Neural crest cell (in vitro differentiated cells): Measurements from ENCODE around the gene DCC. TPM values are rescaled to one million over a fixed set of nuclear protein-coding genes. Genes with fewer than 3 reads are reported as not detected.
A peak's percentile ranks its signal among the peaks of the same experiment; 100 is the strongest.

Experiments used
- DNase-seq: peaks from one replicate; pipeline ENCODE4 v3.0.0; 2021; ENCODE audit warnings: low read depth, mixed read lengths, low spot score
- H3K27ac Mint-ChIP-seq: one replicate; pipeline ENCODE4 v1.8.0; 2021; ENCODE audit warnings: mild to moderate bottlenecking, mixed read lengths; ENCODE audit not compliant: unreplicated experiment
- H3K27me3 Mint-ChIP-seq: 2 replicates; pipeline ENCODE4 v1.8.0; 2021; ENCODE audit warnings: low read depth, mild to moderate bottlenecking, mixed read lengths
- H3K36me3 Mint-ChIP-seq: 2 replicates; pipeline ENCODE4 v1.8.0; 2021; ENCODE audit warnings: low read depth, mild to moderate bottlenecking, mixed read lengths
- H3K4me1 Mint-ChIP-seq: 2 replicates; pipeline ENCODE4 v1.8.0; 2021; ENCODE audit warnings: mixed read lengths
- H3K4me3 Mint-ChIP-seq: one replicate; pipeline ENCODE4 v1.8.0; 2021; ENCODE audit warnings: mild to moderate bottlenecking, mixed read lengths
- H3K9me3 Mint-ChIP-seq: 2 replicates; pipeline ENCODE4 v1.8.0; 2021; ENCODE audit warnings: mixed read lengths
- total RNA-seq: library from RNA; stranded (reverse); gene quantifications from 2 replicates; pipeline ENCODE4 v1.2.1, GENCODE V29; 2021
- TF ChIP-seq, protein P1 (sequence below): fragments of 200-600 bp; sonication (generic); conservative IDR thresholded peaks from 2 replicates; pipeline ENCODE4 v1.5.0; 2021; ENCODE audit warnings: antibody characterized with exemption, mild to moderate bottlenecking

DCC gene
- total RNA-seq, 1 donor from 2014 or later: 10.1 TPM

DNA sequence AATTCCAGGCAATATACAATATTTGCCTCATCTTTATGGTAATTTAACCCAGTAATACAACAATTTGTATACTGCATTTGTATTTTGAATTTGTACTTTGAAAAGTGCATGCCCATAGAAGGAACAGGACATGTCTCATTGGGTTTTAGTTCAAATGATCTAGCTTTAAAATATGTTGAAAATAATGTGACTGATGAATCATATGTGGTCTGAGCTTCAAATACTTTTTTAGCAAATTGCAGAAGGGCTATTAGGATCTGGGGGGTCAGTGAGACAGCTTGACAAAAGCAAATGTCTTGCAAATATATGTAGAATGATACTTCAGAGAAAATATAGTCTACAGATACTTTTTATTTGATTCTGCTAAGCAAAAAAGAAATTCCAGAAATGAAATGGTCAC is 248.9 kb downstream of the DCC start:
- no peaks in the 10 kb centered on the region for H3K4me1 Mint-ChIP-seq
- TF ChIP-seq, protein P1, sequence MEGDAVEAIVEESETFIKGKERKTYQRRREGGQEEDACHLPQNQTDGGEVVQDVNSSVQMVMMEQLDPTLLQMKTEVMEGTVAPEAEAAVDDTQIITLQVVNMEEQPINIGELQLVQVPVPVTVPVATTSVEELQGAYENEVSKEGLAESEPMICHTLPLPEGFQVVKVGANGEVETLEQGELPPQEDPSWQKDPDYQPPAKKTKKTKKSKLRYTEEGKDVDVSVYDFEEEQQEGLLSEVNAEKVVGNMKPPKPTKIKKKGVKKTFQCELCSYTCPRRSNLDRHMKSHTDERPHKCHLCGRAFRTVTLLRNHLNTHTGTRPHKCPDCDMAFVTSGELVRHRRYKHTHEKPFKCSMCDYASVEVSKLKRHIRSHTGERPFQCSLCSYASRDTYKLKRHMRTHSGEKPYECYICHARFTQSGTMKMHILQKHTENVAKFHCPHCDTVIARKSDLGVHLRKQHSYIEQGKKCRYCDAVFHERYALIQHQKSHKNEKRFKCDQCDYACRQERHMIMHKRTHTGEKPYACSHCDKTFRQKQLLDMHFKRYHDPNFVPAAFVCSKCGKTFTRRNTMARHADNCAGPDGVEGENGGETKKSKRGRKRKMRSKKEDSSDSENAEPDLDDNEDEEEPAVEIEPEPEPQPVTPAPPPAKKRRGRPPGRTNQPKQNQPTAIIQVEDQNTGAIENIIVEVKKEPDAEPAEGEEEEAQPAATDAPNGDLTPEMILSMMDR: no peak
- H3K36me3 Mint-ChIP-seq: no peaks in the 10 kb centered on the region
- H3K27me3 Mint-ChIP-seq: no peaks in the 10 kb centered on the region
- no peak for DNase-seq
- H3K9me3 Mint-ChIP-seq: peaks cover 6% of the 10 kb centered on the region
- H3K27ac Mint-ChIP-seq: no peak overlapping the region
- H3K4me3 Mint-ChIP-seq: no peak overlapping the region

DNA sequence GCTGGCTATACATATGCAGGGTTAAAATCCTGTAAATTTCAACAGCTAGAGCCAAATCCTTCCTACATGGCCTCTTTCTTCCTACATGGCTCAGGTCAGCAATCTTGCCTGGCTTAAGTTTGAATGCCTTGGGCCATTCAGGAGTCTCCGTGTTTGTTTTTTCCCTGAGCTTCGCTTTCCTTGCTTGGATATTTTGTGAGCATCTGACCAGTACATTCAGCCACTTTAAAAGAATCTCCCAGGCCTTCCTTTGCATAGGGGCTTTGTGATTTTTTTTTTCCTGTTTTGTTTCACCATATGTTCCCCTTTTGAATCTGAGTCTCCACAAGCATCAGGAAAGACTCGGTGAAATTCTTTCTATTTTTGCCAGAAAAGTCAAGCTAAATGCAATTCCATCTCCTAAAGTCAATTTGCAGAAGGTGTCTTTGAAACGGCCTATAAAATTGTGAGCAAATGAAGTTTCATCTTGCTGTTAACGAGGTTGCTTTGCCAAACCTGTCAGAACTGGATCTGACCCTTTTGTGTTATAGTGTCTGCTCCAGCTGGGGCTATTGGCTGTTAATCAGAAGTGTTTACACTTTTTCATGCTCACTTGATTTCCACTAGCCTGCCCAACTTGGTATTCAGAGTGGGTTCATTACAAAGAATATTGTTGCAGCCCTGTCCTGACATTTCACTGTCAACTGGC is 256.9 kb downstream of the DCC start:
- no peaks in the 10 kb centered on the region for H3K27me3 Mint-ChIP-seq
- H3K4me1 Mint-ChIP-seq: peaks cover 9% of the 10 kb centered on the region
- no peak overlapping the region for H3K4me3 Mint-ChIP-seq
- H3K27ac Mint-ChIP-seq: peak overlapping the region; percentile 8
- TF ChIP-seq, protein P1: no peak
- peaks cover 2% of the 10 kb centered on the region for H3K9me3 Mint-ChIP-seq
- H3K36me3 Mint-ChIP-seq: no peaks in the 10 kb centered on the region
- DNase-seq: no peak

DNA sequence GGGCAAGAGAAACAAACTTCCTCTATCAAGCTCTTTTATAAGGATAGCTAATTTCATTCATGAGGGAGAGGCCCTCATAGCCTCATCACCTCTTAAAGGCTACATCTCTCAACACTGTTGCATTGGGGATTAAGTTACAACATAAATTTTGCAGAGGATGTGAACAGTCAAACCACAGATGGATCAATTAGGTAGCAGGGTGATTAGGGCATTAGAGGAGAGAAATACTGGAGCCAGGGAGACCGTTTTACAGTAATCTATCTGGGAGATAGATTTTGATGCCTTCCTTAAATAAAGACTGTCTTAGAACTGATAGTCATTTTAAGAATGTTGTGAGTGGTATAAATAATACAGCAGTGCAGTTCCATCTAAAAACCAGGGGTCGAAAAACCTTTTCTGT is 258.9 kb downstream of the DCC start:
- peaks cover 2% of the 10 kb centered on the region for H3K9me3 Mint-ChIP-seq
- no peak for DNase-seq
- H3K4me1 Mint-ChIP-seq: peaks cover 9% of the 10 kb centered on the region
- TF ChIP-seq, protein P1: no peak
- H3K4me3 Mint-ChIP-seq: no peak overlapping the region
- no peak overlapping the region for H3K27ac Mint-ChIP-seq
- no peaks in the 10 kb centered on the region for H3K36me3 Mint-ChIP-seq
- H3K27me3 Mint-ChIP-seq: no peaks in the 10 kb centered on the region

DNA sequence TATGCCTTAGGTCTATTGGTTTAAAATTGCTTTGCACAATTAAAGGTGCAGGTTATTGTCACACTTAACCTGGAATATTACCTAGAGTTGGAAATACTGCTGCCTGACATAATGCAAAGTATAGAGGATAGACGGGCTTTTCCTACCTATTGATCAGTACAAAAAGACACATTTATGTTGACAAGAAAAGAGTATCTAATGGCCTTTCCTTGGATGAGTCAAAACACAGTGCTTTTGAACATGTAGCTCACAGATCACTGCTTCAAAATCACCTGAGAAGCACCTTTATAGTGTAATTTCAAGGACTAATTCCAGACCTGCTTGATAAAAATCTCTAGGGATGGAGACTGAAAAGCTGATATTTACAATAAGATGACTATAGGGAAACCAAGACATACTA is 262.8 kb downstream of the DCC start:
- H3K4me3 Mint-ChIP-seq: no peak overlapping the region
- no peak for DNase-seq

DNA sequence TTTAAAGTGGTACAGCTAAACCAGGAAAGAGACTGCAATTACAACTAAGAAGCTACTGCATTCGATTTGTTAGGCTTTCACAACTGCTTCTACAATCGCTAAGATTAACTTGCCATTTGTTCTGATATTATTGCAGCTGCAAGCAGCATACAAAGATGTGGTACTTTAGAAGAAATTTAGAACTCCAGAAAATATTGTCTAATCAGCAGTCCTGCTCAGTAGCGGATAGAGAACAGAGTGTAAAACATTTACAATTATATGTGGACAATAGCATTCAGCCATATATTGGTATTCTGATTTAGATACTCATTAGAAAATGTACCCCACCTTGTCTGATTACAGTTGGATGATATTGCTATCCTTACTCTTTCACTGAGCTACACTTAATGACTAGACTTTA is 265.3 kb downstream of the DCC start:
- Mint-ChIP-seq H3K27ac (no peak overlapping the region), H3K36me3 (no peaks in the 10 kb centered on the region), H3K9me3 (no peaks in the 10 kb centered on the region), H3K27me3 (no peaks in the 10 kb centered on the region), H3K4me1 (no peaks in the 10 kb centered on the region), H3K4me3 (no peak overlapping the region)
- no peak for DNase-seq
- TF ChIP-seq, protein P1: no peak

More for the DNA sequence above, 262.8 kb downstream of the DCC start:
- TF ChIP-seq, protein P1: no peak
- Mint-ChIP-seq H3K36me3 (no peaks in the 10 kb centered on the region), H3K9me3 (no peaks in the 10 kb centered on the region), H3K4me1 (no peaks in the 10 kb centered on the region), H3K27ac (no peak overlapping the region), H3K27me3 (no peaks in the 10 kb centered on the region)
